Stomach smooth muscle (tissue), 2 donors: ENCODE measurements around the gene SAMD1.

Source experiments
- H3K27ac ChIP-seq: one replicate; pipeline ENCODE4 v1.7.0; 2013; ENCODE audit warnings: mild to moderate bottlenecking, low read length, inconsistent platforms
- H3K27me3 ChIP-seq, 2 donors: one replicate each; pipeline ENCODE4 v1.7.0; 2013; ENCODE audit warnings: low read length in 2 of 2; ENCODE audit not compliant: insufficient read depth in 2 of 2, control insufficient read depth in 1 of 2
- H3K36me3 ChIP-seq, 2 donors: one replicate each; pipeline ENCODE4 v1.7.0; 2013; ENCODE audit warnings: low read length in 2 of 2; ENCODE audit not compliant: control insufficient read depth in 2 of 2, insufficient read depth in 2 of 2
- H3K4me1 ChIP-seq: one replicate; pipeline ENCODE4 v1.7.0; 2013; ENCODE audit warnings: low read length; ENCODE audit not compliant: control insufficient read depth, insufficient read depth
- H3K4me3 ChIP-seq, 2 donors: one replicate each; pipeline ENCODE4 v1.7.0; 2013; ENCODE audit warnings: low read length in 2 of 2
- H3K9ac ChIP-seq, 2 donors: one replicate each; pipeline ENCODE4 v1.7.0; 2013; ENCODE audit warnings: low read length in 2 of 2, mild to moderate bottlenecking in 1 of 2
- H3K9me3 ChIP-seq, 2 donors: one replicate each; pipeline ENCODE4 v1.7.0; 2013; ENCODE audit warnings: low read length in 2 of 2; ENCODE audit not compliant: control insufficient read depth in 2 of 2
- donor health status: healthy.
- donor health status: Pancreatic carcinoma.

Gene SAMD1

GRCh38 chr19:14089412-14089661 is 1.2 kb downstream of the SAMD1 start:
- Histone ChIP-seq H3K4me3 (peak overlapping the region; percentile 60 to 69), H3K36me3 (peaks cover 5 to 8% of the 10 kb centered on the region in 2 donors), H3K9me3 (peaks cover 2 to 6% of the 10 kb centered on the region in 2 donors), H3K9ac (peak overlapping the region; percentile 45 to 58), H3K4me1 (peaks cover 14% of the 10 kb centered on the region), H3K27me3 (no peaks in the 10 kb centered on the region), H3K27ac (no peak overlapping the region)

- Histone ChIP-seq H3K27ac (no peak overlapping the region), H3K27me3 (no peaks in the 10 kb centered on the region), H3K36me3 (peaks cover 5 to 8% of the 10 kb centered on the region in 2 donors), H3K9me3 (peaks cover 2 to 6% of the 10 kb centered on the region in 2 donors), H3K4me1 (peaks cover 14% of the 10 kb centered on the region), H3K9ac (peak overlapping the region; percentile 45 to 58), H3K4me3 (peak overlapping the region; percentile 60 to 69)
Observed at GRCh38 chr19:14088634-14089411, 1.7 kb downstream of the SAMD1 start.

- peaks cover 21% of the 10 kb centered on the region for H3K4me1 ChIP-seq
- peaks cover 5 to 6% of the 10 kb centered on the region in 2 donors for H3K36me3 ChIP-seq
- H3K27ac ChIP-seq: no peak overlapping the region
- H3K9me3 ChIP-seq: no peaks in the 10 kb centered on the region
- no peaks in the 10 kb centered on the region for H3K27me3 ChIP-seq
- no peak overlapping the region for H3K4me3 ChIP-seq
- no peak overlapping the region for H3K9ac ChIP-seq
Observed at GRCh38 chr19:14086098-14086497, 4.5 kb downstream of the SAMD1 start.

- H3K4me3 ChIP-seq: no peak within 1 kb of the TSS
Observed at GRCh38 chr19:14085309-14085995, 5.1 kb downstream of the SAMD1 start, which contains the start of gene C19orf67. Gene C19orf67 (minus strand): TSS chr19:14085783. CDS start chr19:14085627, 156 bp downstream.

DNA sequence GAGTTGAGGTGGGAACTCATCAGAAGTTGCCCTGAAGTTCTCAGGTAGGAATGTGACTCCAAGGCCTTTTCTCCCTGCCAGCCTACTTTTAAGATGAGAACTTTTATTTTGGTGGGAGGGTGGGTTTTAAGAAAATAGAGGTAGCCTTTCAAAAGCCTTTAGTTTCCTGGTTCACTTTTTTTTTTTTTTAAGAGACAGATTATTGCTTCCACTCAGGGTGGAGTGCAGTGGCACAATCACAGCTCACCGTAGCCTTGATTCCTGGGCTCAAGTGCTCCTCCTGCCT is 7.9 kb downstream of the SAMD1 start:
- Histone ChIP-seq H3K27ac (no peak overlapping the region), H3K36me3 (no peaks in the 10 kb centered on the region), H3K9ac (peak overlapping the region in 1 of 2 donors; percentile 79), H3K27me3 (no peaks in the 10 kb centered on the region), H3K9me3 (no peaks in the 10 kb centered on the region), H3K4me1 (peaks cover 16% of the 10 kb centered on the region), H3K4me3 (peak overlapping the region; percentile 89 to 93)

More at GRCh38 chr19:14085309-14085995, 5.1 kb downstream of the SAMD1 start, which contains the start of gene C19orf67:
- Histone ChIP-seq H3K27me3 (no peaks in the 10 kb centered on the region), H3K4me1 (peaks cover 22% of the 10 kb centered on the region), H3K9me3 (no peaks in the 10 kb centered on the region), H3K9ac (no peak within 1 kb of the TSS), H3K36me3 (peaks cover 5 to 6% of the 10 kb centered on the region in 2 donors), H3K27ac (no peak within 1 kb of the TSS)

DNA sequence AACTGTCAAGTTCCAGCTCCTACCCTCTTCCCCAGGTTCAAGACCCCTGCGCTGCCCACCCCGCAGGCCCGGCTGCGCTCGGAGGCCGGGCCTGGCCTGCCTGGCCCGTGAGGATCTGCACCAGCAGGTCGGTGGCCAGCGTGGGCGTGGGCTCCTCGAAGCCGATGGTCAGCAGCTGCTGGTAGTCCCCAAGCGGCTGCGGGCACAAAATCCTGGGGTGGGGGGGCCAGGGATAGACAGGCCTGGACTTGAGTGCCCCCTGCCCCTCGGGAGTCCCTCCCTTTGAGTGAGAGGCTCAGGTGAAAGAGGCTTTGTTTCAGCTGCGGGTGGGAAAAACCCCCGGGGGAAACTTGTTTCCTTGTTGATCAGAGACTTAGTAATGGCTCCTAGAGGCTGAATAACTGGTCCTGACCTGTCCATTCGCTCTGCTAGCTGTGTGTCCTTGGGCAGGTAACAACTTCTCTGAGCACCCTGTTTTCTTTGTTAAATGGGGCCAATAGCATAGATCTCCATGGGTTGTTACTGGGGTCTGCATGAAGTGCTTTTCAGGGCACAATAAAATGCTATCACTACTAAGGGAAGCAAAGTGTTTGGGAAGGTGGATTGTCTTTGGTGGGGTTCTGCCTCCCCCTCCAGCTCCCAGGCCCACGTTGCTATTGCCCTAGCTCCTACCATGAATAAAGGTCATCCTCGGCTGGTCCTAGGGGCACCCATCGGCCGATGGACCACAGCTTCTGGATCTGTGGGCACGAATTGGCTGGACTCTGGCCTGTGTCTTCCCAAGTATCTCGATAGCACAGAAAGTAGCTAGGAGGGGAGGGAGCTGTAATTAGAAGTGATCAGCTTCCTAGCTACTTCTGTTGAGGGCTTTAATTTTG is 8.5 kb downstream of the SAMD1 start:
- Histone ChIP-seq H3K4me1 (peaks cover 16% of the 10 kb centered on the region), H3K9me3 (no peaks in the 10 kb centered on the region), H3K27ac (peak overlapping the region; percentile 86), H3K4me3 (peak overlapping the region; percentile 89 to 93), H3K9ac (peak overlapping the region; percentile 79 to 83), H3K36me3 (no peaks in the 10 kb centered on the region), H3K27me3 (no peaks in the 10 kb centered on the region)

DNA sequence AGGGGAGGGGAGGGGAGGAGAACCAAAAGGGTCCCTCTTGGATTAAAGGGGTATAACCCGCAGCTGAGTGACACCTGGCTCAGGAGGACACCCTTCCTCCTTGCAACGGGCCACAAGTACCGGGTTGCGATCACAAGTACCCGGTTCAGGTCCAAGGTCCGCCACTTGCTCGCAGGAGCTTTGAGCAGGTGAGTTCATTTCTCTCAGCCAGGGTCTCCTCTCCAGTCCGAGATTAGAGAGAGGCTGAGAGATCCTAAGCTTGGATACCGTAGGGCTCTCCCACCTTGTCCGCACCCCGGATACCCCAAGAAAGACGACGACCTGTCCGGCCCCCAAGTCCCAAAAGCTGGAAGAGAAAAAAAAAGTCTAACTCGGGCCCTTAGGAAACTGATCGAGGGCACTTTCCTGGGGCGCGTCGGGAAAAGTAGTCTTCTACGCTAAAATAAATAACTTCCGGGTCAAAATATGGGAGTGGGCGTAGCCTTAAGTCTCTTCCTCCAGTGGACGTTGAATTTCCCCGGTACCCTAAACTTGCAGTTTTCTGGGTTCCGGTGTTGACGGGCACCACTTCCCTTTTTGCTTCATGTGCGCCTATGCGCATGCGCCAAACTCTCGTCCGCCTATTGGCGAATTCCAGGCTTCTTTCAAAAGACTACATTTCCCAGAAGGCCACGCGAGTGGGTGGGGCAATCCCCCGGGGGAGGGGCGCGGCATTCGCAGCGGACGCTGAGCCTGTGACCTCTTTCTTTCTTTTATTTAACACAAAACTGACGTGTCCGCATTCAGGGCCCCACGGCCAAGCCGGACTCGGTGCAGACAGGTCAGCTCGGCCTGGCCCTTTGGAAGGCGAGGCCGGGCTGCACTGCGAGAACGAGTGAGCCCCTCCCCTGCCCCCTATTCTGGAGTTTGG is 9.4 kb downstream of the SAMD1 start:
- Histone ChIP-seq H3K4me3 (peak overlapping the region; percentile 89 to 95), H3K9me3 (no peaks in the 10 kb centered on the region), H3K27me3 (no peaks in the 10 kb centered on the region), H3K4me1 (peaks cover 16% of the 10 kb centered on the region), H3K27ac (peak overlapping the region; percentile 86), H3K9ac (peak overlapping the region; percentile 96 to 97), H3K36me3 (no peaks in the 10 kb centered on the region)

GRCh38 chr19:14078411-14078810 is 12.1 kb downstream of the SAMD1 start:
- Histone ChIP-seq H3K4me3 (no peak overlapping the region), H3K27me3 (no peaks in the 10 kb centered on the region), H3K27ac (no peak overlapping the region), H3K9me3 (no peaks in the 10 kb centered on the region), H3K36me3 (no peaks in the 10 kb centered on the region), H3K4me1 (peaks cover 33% of the 10 kb centered on the region), H3K9ac (no peak overlapping the region)

DNA sequence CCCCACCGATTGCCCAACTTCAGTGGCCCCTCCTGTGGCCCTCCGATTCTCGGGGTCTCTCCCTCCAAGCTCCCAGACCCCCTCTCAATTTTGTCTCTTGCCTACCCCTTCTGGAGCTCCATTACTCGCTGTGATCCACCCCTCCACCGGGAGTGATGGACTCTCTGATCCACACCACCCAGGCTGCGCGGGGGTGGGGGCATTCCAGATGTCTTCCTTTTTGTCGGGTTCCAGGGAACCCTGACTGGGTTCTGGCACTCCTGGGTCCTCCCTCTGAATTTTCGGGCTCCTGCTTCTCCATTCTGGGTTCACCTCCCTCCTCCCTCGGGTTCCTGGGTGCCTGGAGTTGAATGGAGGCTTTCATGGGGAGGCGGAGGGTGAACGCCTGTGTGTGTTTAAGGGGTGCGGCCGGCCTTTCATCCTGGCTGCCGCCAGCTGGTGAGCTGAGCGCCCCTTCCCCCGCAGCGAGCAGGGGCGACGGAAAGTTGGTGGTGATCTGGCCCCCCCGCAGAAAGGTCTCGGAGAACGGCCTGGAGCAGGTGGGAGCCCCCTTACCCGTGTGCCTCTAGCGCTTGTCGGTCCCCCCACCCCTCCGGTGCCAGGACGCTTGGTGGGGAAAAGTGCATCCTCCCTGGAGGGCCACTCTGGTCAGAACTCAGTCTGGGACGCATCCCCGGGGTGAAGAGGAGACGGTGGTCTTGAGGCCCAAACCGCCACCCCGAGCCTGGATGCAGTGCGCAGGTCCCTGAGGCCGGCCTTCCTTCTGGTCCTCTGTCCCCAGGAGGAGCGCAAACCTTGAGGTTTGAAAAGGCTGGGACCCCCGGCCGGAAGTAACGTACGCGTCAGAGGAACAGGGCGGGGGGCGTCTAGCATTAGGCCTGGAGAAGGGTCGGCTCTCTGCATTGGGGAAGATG is 16.4 kb downstream of the SAMD1 start:
- Histone ChIP-seq H3K27ac (peak overlapping the region; percentile 83), H3K36me3 (no peaks in the 10 kb centered on the region), H3K4me3 (peak overlapping the region; percentile 86 to 87), H3K9me3 (no peaks in the 10 kb centered on the region), H3K4me1 (peaks cover 34% of the 10 kb centered on the region), H3K27me3 (no peaks in the 10 kb centered on the region), H3K9ac (peak overlapping the region; percentile 80 to 88)
